Testis (tissue), 2 donors: ENCODE measurements around the gene ATMIN.

ENCODE experiments used
- CTCF ChIP-seq, 3 experiments: fragments of 450-650 bp in 2 of 3; fragments of 200-600 bp in 1 of 3; sonication (generic) in 1 of 3; IDR thresholded peaks; one replicate each; pipeline ENCODE4 v1.5.1; 2016 to 2019; ENCODE audit warnings: antibody characterized with exemption in 3 of 3, mild to moderate bottlenecking in 2 of 3, moderate library complexity in 1 of 3
- POLR2A ChIP-seq: fragments of 450-650 bp; IDR thresholded peaks from one replicate; pipeline ENCODE4 v1.6.1; 2017; ENCODE audit warnings: antibody characterized with exemption, mild to moderate bottlenecking, moderate library complexity

GRCh38 chr16:80996688-80997138 is 38.9 kb upstream of the ATMIN start:
- no peak for TF ChIP-seq POLR2A
- TF ChIP-seq CTCF (IDR thresholded peaks at IDR 0.05): no peak
